Vein endothelial cell (primary cell): ENCODE measurements around the gene SLC18B1. TPM values are rescaled to one million over a fixed set of nuclear protein-coding genes. Genes with fewer than 3 reads are reported as not detected.
A peak's percentile ranks its signal among the peaks of the same experiment; 100 is the strongest.

Experiments used
- small RNA-seq: library from RNA; depleted of rRNA; stranded (forward); fragments of <200 nt; gene quantifications from one replicate; pipeline ENCODE3, GENCODE V24; 2012
- total RNA-seq: library from RNA; depleted of rRNA; stranded (reverse); fragments of >200 nt; gene quantifications from 2 replicates; pipeline ENCODE4 v1.2.3, GENCODE V29; 2012

Gene SLC18B1
- 7.8 and 11.8 TPM in 2 replicates for total RNA-seq

GRCh38 chr6:132797951-132798868 is at the start of gene SLC18B1:
TSS of gene SLC18B1 (minus strand) at chr6:132798637. CDS start at chr6:132798456, 181 bp downstream.

Small RNA genes lying within 50 kb of the gene (small RNA-seq; reads per million reads assigned to genes)
- gene SNORA33 (354 reads per million, percentile 99 among the genes with 10 or more reads in this experiment), gene SNORD100 (77.5 reads per million, percentile 98 among the genes with 10 or more reads in this experiment), gene SNORD101 (2,511 reads per million, percentile 100 among the genes with 10 or more reads in this experiment)

Other genes starting within 250 kb of the SLC18B1 start
- gene TAAR8, start 246.0 kb downstream of the SLC18B1 start, total RNA-seq = not detected in 2 replicates
- not detected in 2 replicates for gene TAAR6, start 228.3 kb downstream of the SLC18B1 start, total RNA-seq
- gene TAAR5, start 208.9 kb downstream of the SLC18B1 start, total RNA-seq = not detected in 2 replicates
- not detected in 2 replicates for gene TAAR2, start 174.4 kb downstream of the SLC18B1 start, total RNA-seq
- gene TAAR1, start 139.5 kb downstream of the SLC18B1 start, total RNA-seq = not detected in 2 replicates
- gene VNN1, start 84.6 kb downstream of the SLC18B1 start, total RNA-seq = 0.29 TPM in 1 of 2 replicates, not detected in the other
- gene VNN2, start 40.7 kb downstream of the SLC18B1 start, total RNA-seq = not detected in 2 replicates
- 984 and 1,128 TPM in 2 replicates for gene RPS12, start 15.9 kb upstream of the SLC18B1 start, total RNA-seq